Ectodermal cell (in vitro differentiated cells): ENCODE results near the gene EMC6.

ENCODE experiments used
- H3K27ac ChIP-seq: 2 replicates; pipeline ENCODE4 v1.7.0; 2013; ENCODE audit warnings: mild to moderate bottlenecking, low read depth, low read length; ENCODE audit not compliant: insufficient read depth, poor library complexity, severe bottlenecking
- H3K27me3 ChIP-seq: 2 replicates; pipeline ENCODE4 v1.7.0; 2013; ENCODE audit warnings: mild to moderate bottlenecking, low read length; ENCODE audit not compliant: insufficient read depth, control insufficient read depth, poor library complexity, severe bottlenecking
- H3K36me3 ChIP-seq: one replicate; pipeline ENCODE4 v1.7.0; 2013; ENCODE audit warnings: low read length; ENCODE audit not compliant: control insufficient read depth, insufficient read depth
- H3K4me1 ChIP-seq: one replicate; pipeline ENCODE4 v1.7.0; 2013; ENCODE audit warnings: low read length; ENCODE audit not compliant: control insufficient read depth, insufficient read depth
- H3K4me3 ChIP-seq: 2 replicates; pipeline ENCODE4 v1.7.0; 2013; ENCODE audit warnings: low read depth, low read length, control low read depth; ENCODE audit not compliant: insufficient read depth
- H3K9me3 ChIP-seq: 2 replicates; pipeline ENCODE4 v1.7.0; 2013; ENCODE audit warnings: mild to moderate bottlenecking, low read length, moderate library complexity; ENCODE audit not compliant: control insufficient read depth
- WGBS, 2 experiments: methylation state at CpG; one replicate each; pipeline ENCODE4 v1.1.7; 2013; ENCODE audit warnings: missing lambda C conversion rate in 2 of 2; 5-methylcytosine and 5-hydroxymethylcytosine counted together

Gene EMC6

DNA sequence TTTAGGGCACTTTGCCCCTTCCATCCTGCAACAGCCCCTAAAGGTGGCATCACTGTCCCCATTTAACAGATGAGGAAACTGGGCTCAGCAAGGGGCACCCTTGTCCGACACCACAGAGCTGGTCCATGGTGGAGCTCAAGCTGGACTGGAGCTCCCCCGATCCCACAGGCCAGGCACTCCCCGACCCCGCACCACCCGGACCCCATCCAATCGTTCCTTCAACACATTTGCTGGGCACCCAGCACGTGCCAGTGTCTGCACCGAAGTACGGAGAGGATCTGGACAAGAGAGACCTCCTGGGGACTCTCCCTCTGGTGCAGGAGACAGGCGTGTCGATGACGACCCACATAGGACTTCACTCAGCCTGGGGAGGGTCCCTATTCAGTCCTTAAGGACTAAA is 13.4 kb downstream of the EMC6 start:
- no peaks in the 10 kb centered on the region for H3K4me1 ChIP-seq
- no peaks in the 10 kb centered on the region for H3K9me3 ChIP-seq
- no peaks in the 10 kb centered on the region for H3K36me3 ChIP-seq
- 93 to 95% methylated on average over 12 of the region's 12 CpGs for WGBS, 2 experiments
- H3K27ac ChIP-seq, result no peak overlapping the region
- H3K27me3 ChIP-seq, result no peaks in the 10 kb centered on the region
- no peak overlapping the region for H3K4me3 ChIP-seq

DNA sequence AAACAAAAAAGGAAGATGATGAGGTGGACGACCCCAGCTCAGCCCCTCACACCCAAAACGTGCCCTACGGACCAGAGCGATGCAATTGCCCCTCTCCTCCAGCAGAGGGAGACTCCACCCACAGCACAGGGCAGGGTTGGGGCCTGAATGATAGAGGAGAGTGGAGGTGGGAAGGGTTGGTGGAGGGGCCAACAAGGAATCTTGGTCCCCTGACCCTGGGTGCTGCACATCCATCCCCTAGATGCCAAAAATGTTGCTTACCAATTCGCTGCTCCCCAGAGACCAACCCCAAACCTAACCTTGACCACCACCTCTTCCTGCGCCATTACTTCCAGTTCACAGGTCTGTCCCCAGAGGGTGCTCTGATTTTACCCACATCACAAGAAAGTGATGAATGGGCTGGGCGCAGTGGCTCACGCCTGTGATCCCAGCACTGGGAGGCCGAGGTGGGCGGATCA is 14.5 kb downstream of the EMC6 start:
- H3K4me1 ChIP-seq, result no peaks in the 10 kb centered on the region
- WGBS, 2 experiments, result 40 to 44% methylated on average over 10 of the region's 10 CpGs

GRCh38 chr17:3685174-3685573 is 16.6 kb downstream of the EMC6 start:
- Histone ChIP-seq H3K27ac (no peak overlapping the region), H3K27me3 (no peaks in the 10 kb centered on the region), H3K36me3 (no peaks in the 10 kb centered on the region), H3K4me3 (no peak overlapping the region), H3K4me1 (peaks cover 4% of the 10 kb centered on the region), H3K9me3 (no peaks in the 10 kb centered on the region)
- 86 to 87% methylated on average over 12 to 13 of the region's 13 CpGs for WGBS, 2 experiments

More for the DNA sequence above, 14.5 kb downstream of the EMC6 start:
- Histone ChIP-seq H3K4me3 (no peak overlapping the region), H3K27ac (no peak overlapping the region), H3K36me3 (no peaks in the 10 kb centered on the region), H3K27me3 (no peaks in the 10 kb centered on the region), H3K9me3 (no peaks in the 10 kb centered on the region)

DNA sequence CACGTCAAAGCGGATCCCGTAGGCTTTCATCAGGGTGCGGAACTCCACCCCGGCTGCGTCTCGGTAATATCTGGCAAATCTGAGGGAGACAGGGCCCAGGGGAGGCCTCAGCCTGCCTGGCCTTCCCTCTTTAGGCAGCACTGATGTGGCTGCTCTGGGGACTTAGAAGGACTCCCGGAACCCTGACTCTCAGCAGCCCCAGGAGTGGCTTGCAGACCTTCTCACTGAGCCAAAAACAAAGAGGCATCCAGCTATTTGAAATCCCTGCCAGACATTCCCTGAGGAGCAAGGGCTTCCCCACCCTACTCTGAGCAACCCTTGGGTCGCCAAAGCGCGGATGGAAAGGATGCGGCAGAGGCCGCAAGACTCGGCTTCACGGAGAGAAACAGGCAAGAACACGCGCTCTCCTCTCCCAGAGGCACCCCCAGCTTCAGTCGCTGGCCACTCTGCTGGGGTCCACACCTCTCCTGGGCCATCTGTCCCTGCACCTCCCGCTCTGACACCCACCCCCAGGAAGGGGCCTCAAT is 19.5 kb downstream of the EMC6 start:
- H3K4me1 ChIP-seq, result peaks cover 4% of the 10 kb centered on the region
- H3K27me3 ChIP-seq, result no peaks in the 10 kb centered on the region
- H3K4me3 ChIP-seq, result no peak overlapping the region
- no peaks in the 10 kb centered on the region for H3K36me3 ChIP-seq
- no peaks in the 10 kb centered on the region for H3K9me3 ChIP-seq
- 66 to 69% methylated on average over 19 of the region's 19 CpGs for WGBS, 2 experiments
- no peak overlapping the region for H3K27ac ChIP-seq

- Histone ChIP-seq H3K27me3 (peaks cover 3% of the 10 kb centered on the region), H3K4me1 (peaks cover 4% of the 10 kb centered on the region), H3K36me3 (no peaks in the 10 kb centered on the region), H3K9me3 (no peaks in the 10 kb centered on the region), H3K27ac (no peak overlapping the region), H3K4me3 (no peak overlapping the region)
- WGBS, 2 experiments, result 72 to 76% methylated on average over 11 to 12 of the region's 14 CpGs
These were observed 20.2 kb downstream of the EMC6 start for GRCh38 chr17:3688852-3689261.

GRCh38 chr17:3689262-3690093 is 20.9 kb downstream of the EMC6 start:
- Histone ChIP-seq H3K36me3 (no peaks in the 10 kb centered on the region), H3K4me1 (peaks cover 4% of the 10 kb centered on the region), H3K9me3 (no peaks in the 10 kb centered on the region), H3K27me3 (peaks cover 9% of the 10 kb centered on the region), H3K4me3 (no peak overlapping the region), H3K27ac (no peak overlapping the region)
- 94 to 95% methylated on average over 44 of the region's 44 CpGs for WGBS, 2 experiments

DNA sequence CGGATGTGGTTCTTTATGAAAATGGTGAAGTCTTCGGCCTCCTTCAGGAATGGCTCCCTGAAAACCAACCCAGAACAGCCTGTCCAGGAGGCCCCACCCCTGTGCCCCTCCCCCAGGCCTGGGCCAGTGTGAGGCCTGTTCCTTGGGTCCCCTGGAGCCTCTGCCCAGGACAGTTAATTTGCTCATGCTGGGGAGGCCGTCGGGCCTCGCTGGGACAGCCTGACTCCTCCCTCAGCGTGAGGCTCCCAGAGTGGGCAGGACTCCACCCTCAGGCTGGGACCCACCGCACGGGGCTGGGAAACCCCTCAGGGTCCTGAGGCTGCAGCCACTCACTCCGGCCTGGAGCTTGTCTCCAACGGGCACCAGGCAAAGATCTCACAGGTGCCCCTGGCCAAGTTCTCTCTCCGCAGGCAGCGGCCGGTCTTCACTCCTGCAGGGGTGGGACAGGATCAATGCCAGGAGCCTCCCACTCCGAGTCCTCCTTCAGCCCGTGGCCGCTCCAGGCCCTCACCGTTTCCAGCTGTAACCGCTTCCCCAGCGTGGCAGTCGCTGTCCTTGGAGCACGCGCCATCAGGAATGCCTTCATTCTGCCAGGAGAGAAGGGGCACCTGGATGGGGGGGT is 21.6 kb downstream of the EMC6 start:
- H3K27me3 ChIP-seq, result peaks cover 17% of the 10 kb centered on the region
- H3K36me3 ChIP-seq, result no peaks in the 10 kb centered on the region
- H3K9me3 ChIP-seq, result no peaks in the 10 kb centered on the region
- H3K4me3 ChIP-seq, result no peak overlapping the region
- WGBS, 2 experiments, result 87 to 89% methylated on average over 22 of the region's 22 CpGs
- no peak overlapping the region for H3K27ac ChIP-seq
- peaks cover 6% of the 10 kb centered on the region for H3K4me1 ChIP-seq

- peaks cover 6% of the 10 kb centered on the region for H3K4me1 ChIP-seq
- H3K27me3 ChIP-seq, result peaks cover 31% of the 10 kb centered on the region
- no peaks in the 10 kb centered on the region for H3K36me3 ChIP-seq
- no peak overlapping the region for H3K4me3 ChIP-seq
- no peak overlapping the region for H3K27ac ChIP-seq
- 91% methylated on average over 16 of the region's 16 CpGs for WGBS, 2 experiments
- H3K9me3 ChIP-seq, result no peaks in the 10 kb centered on the region
These were observed 23.0 kb downstream of the EMC6 start for GRCh38 chr17:3691617-3692067.

GRCh38 chr17:3692346-3692745 is 23.7 kb downstream of the EMC6 start:
- Histone ChIP-seq H3K36me3 (no peaks in the 10 kb centered on the region), H3K27ac (no peak overlapping the region), H3K4me3 (no peak overlapping the region), H3K9me3 (no peaks in the 10 kb centered on the region), H3K4me1 (peaks cover 6% of the 10 kb centered on the region), H3K27me3 (peaks cover 38% of the 10 kb centered on the region)
- WGBS, 2 experiments, result 86 to 92% methylated on average over 9 of the region's 9 CpGs

DNA sequence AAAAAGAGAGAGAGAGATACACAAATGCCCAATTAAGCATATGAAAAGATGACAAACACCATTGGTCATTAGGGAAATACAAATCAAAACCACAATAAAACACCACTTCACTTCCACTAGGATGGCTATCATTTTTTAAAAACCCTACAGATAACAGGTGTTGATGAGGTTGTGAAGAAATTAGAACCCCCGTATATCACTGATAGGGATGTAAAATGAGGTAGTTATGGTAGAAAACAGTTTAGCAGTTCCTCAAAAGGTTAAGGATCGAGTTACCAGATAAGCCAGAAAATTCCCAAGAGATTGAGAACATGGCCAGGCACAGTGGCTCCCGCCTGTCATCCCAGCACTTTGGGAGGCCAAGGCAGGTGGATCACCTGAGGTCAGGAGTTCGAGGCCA is 24.5 kb downstream of the EMC6 start:
- H3K4me3 ChIP-seq, result no peak overlapping the region
- no peaks in the 10 kb centered on the region for H3K36me3 ChIP-seq
- H3K27ac ChIP-seq, result no peak overlapping the region
- H3K9me3 ChIP-seq, result no peaks in the 10 kb centered on the region
- peaks cover 46% of the 10 kb centered on the region for H3K27me3 ChIP-seq
- H3K4me1 ChIP-seq, result peaks cover 6% of the 10 kb centered on the region
- 89 to 92% methylated on average over 4 of the region's 4 CpGs for WGBS, 2 experiments
